PC-3 (cell line): ENCODE data around the gene ALX4. TPM values are rescaled to one million over a fixed set of nuclear protein-coding genes. Genes with fewer than 3 reads are reported as not detected.

Experiments used
- ATAC-seq: fragments of 200-7000 bp; cut with Tn5 transposase; 2 replicates; pipeline ENCODE4 v1.9.1; 2020; ENCODE audit warnings: mild to moderate bottlenecking, moderate library complexity
- BruUV-seq: library from RNA; stranded (reverse); fragments of 400-500 nt; replicated peaks from 2 replicates; lab custom pipeline; 2021; lab: Mats Ljungman, UMichigan
- CTCF ChIA-PET: fragments of 300-600 bp; sonication (Branson Sonifier 250); formaldehyde crosslinking; loops from one replicate; lab custom pipeline; 2022; ENCODE audit warnings: antibody characterized with exemption; lab: Charles Lee
- POLR2A ChIA-PET: fragments of 300-600 bp; sonication (Branson Sonifier 250); formaldehyde crosslinking; loops from one replicate; lab custom pipeline; 2022; ENCODE audit warnings: antibody characterized with exemption; ENCODE audit not compliant: unreplicated experiment; lab: Charles Lee
- DNase-seq: peaks from one replicate; pipeline ENCODE4 v3.0.0-alpha.2; 2015
- H2AFZ ChIP-seq: fragments of 300-600 bp; sonication (generic); 2 replicates; pipeline ENCODE4 v1.6.0; 2016; ENCODE audit warnings: antibody characterized with exemption, low read length
- H3F3A ChIP-seq: fragments of 300-600 bp; sonication (generic); one replicate; pipeline ENCODE4 v1.6.0; 2017; ENCODE audit warnings: antibody characterized with exemption, low read length, control low read depth, mild to moderate bottlenecking; ENCODE audit not compliant: unreplicated experiment
- H3K27ac ChIP-seq: fragments of 300-600 bp; sonication (generic); 2 replicates; pipeline ENCODE4 v1.5.1; 2016; ENCODE audit warnings: mild to moderate bottlenecking, low read length
- H3K27me3 ChIP-seq: fragments of 300-600 bp; sonication (generic); 2 replicates; pipeline ENCODE4 v1.6.1; 2016; ENCODE audit warnings: low read length, mixed read lengths
- H3K36me3 ChIP-seq: fragments of 300-600 bp; sonication (generic); 2 replicates; pipeline ENCODE4 v1.6.1; 2016; ENCODE audit warnings: low read depth, mixed run types, low read length, mixed read lengths
- H3K4me1 ChIP-seq: fragments of 300-600 bp; sonication (generic); 2 replicates; pipeline ENCODE4 v1.5.1; 2016; ENCODE audit warnings: low read length; ENCODE audit not compliant: insufficient read depth
- H3K4me2 ChIP-seq: fragments of 300-600 bp; sonication (generic); 2 replicates; pipeline ENCODE4 v1.6.0; 2016; ENCODE audit warnings: low read length
- H3K4me3 ChIP-seq: fragments of 300-600 bp; sonication (generic); 2 replicates; pipeline ENCODE4 v1.5.1; 2016; ENCODE audit warnings: mild to moderate bottlenecking, low read length, mixed read lengths
- H3K79me2 ChIP-seq: fragments of 300-600 bp; sonication (generic); 2 replicates; pipeline ENCODE4 v1.6.1; 2017; ENCODE audit warnings: low read length, mixed read lengths
- H3K9ac ChIP-seq: fragments of 300-600 bp; sonication (generic); 2 replicates; pipeline ENCODE4 v1.6.0; 2016; ENCODE audit warnings: mild to moderate bottlenecking, low read length
- H3K9me2 ChIP-seq: fragments of 300-600 bp; sonication (generic); replicated peaks from 2 replicates; pipeline ENCODE4 v1.6.1; 2016; ENCODE audit warnings: mixed run types, low read length, mixed read lengths
- H3K9me3 ChIP-seq: fragments of 300-600 bp; sonication (generic); 2 replicates; pipeline ENCODE4 v1.6.1; 2016; ENCODE audit warnings: low read length, mixed read lengths
- H4K20me1 ChIP-seq: fragments of 300-600 bp; sonication (generic); 2 replicates; pipeline ENCODE4 v1.6.1; 2016; ENCODE audit warnings: low read length, mixed read lengths
- EZH2 ChIP-seq: fragments of 300-600 bp; sonication (generic); IDR thresholded peaks from one replicate; pipeline ENCODE4 v1.6.1; 2017; ENCODE audit warnings: antibody characterized with exemption, mild to moderate bottlenecking, low read length; ENCODE audit not compliant: unreplicated experiment
- EZH2phosphoT487 ChIP-seq: fragments of 300-600 bp; sonication (generic); IDR thresholded peaks from 2 replicates; pipeline ENCODE4 v1.6.1; 2018; ENCODE audit warnings: mild to moderate bottlenecking, antibody characterized with exemption, low read length, borderline replicate concordance
- intact Hi-C: fragments of 100-400 bp; cut with micrococcal nuclease; formaldehyde crosslinking; loops from 2 replicates; pipeline ENCODE4 v1.9.0; 2023
- total RNA-seq: library from RNA; depleted of rRNA; stranded (reverse); fragments of >200 nt; gene quantifications from 2 replicates; pipeline ENCODE4 v1.2.3, GENCODE V29; 2014
- TF ChIP-seq, protein P1 (sequence below): fragments of 300-600 bp; sonication (generic); conservative IDR thresholded peaks from 2 replicates; pipeline ENCODE4 v1.5.1; 2017; ENCODE audit warnings: antibody characterized with exemption, low read depth, mild to moderate bottlenecking, low read length

Gene ALX4
- total RNA-seq, 1 experiment from 2014 or later, result not detected

DNA sequence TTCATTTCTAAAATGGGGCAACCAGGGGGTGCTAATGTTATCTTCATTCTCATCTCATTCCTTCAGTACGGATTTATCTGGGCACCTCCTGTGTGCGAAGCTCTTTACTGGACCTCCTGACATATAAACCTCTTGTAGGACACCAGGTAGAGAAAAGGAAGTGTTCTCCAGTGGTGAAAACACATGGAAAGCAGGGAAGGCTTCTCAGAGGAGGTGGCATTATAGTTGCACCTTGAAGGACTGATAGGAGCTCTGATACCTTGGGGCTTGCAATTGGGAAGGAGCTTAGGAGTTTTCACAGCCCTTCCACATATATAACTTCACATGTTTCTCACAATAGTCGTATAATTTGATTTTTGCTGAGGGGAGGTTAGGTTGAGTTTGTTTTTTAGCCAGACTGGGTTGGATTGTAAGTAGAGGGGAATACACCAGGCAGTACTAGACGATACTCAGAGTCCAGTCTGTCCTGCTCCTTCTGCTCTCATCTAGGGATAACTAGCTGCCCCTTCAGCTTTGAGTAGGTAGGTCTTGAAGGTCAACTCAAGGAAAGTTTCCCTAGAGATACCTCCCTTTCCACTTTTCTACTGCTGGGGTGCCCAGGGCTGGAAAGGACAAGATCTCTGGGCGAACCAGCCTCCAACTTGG lies 34.0 kb upstream of the ALX4 start:
- no peak for ATAC-seq
- Histone ChIP-seq H3K4me3 (no peak overlapping the region), H3K9ac (no peak overlapping the region), H3K4me2 (no peak overlapping the region), H3K79me2 (no peaks in the 10 kb centered on the region), H4K20me1 (no peaks in the 10 kb centered on the region), H2AFZ (no peak overlapping the region), H3K4me1 (no peaks in the 10 kb centered on the region), H3K36me3 (no peaks in the 10 kb centered on the region), H3K27ac (no peak overlapping the region), H3K9me2 (no peaks in the 10 kb centered on the region), H3K9me3 (no peaks in the 10 kb centered on the region), H3K27me3 (peaks cover 62% of the 10 kb centered on the region), H3F3A (no peaks in the 10 kb centered on the region)
- no peak for DNase-seq
- POLR2A ChIA-PET, result no interaction called here
- TF ChIP-seq, protein P1, sequence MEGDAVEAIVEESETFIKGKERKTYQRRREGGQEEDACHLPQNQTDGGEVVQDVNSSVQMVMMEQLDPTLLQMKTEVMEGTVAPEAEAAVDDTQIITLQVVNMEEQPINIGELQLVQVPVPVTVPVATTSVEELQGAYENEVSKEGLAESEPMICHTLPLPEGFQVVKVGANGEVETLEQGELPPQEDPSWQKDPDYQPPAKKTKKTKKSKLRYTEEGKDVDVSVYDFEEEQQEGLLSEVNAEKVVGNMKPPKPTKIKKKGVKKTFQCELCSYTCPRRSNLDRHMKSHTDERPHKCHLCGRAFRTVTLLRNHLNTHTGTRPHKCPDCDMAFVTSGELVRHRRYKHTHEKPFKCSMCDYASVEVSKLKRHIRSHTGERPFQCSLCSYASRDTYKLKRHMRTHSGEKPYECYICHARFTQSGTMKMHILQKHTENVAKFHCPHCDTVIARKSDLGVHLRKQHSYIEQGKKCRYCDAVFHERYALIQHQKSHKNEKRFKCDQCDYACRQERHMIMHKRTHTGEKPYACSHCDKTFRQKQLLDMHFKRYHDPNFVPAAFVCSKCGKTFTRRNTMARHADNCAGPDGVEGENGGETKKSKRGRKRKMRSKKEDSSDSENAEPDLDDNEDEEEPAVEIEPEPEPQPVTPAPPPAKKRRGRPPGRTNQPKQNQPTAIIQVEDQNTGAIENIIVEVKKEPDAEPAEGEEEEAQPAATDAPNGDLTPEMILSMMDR, result no peak
- intact Hi-C loops, result no loop called here
- no TSS peak for BruUV-seq
- CTCF ChIA-PET, result no interaction called here

DNA sequence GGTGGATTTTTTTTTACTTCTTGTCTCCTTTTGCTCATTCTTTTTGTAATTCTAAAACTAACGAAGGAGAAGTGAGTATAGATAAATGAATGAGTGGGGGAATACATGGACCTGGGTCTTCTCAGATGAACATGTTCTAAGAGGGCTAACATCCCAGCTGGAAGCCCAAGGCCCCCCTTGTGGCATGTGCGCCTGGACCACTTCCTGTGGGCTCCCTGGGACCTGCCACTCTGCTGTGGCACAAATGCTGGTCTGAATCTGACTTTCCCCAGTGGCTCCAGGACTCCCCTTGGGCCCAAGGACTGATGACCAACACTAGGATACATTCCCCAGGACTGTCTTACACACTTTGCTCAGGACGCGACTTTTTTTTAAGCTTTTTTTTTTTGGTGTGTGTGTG lies 32.7 kb upstream of the ALX4 start:
- no TSS peak for BruUV-seq
- H3K4me2 ChIP-seq, result no peak overlapping the region
- DNase-seq (no peak), ATAC-seq (no peak)
- intact Hi-C loops, result no loop called here
- no peaks in the 10 kb centered on the region for H3K4me1 ChIP-seq
- no peaks in the 10 kb centered on the region for H3K36me3 ChIP-seq
- no peak for TF ChIP-seq EZH2
- TF ChIP-seq, protein P1, result no peak
- no peak for TF ChIP-seq EZH2phosphoT487
- no peaks in the 10 kb centered on the region for H3F3A ChIP-seq
- no peaks in the 10 kb centered on the region for H3K79me2 ChIP-seq
- H4K20me1 ChIP-seq, result no peaks in the 10 kb centered on the region
- ChIA-PET CTCF (no interaction called here), POLR2A (no interaction called here)
- peaks cover 73% of the 10 kb centered on the region for H3K27me3 ChIP-seq
- no peak overlapping the region for H3K4me3 ChIP-seq
- no peaks in the 10 kb centered on the region for H3K9me3 ChIP-seq
- H2AFZ ChIP-seq, result no peak overlapping the region
- no peaks in the 10 kb centered on the region for H3K9me2 ChIP-seq
- no peak overlapping the region for H3K9ac ChIP-seq
- H3K27ac ChIP-seq, result no peak overlapping the region

DNA sequence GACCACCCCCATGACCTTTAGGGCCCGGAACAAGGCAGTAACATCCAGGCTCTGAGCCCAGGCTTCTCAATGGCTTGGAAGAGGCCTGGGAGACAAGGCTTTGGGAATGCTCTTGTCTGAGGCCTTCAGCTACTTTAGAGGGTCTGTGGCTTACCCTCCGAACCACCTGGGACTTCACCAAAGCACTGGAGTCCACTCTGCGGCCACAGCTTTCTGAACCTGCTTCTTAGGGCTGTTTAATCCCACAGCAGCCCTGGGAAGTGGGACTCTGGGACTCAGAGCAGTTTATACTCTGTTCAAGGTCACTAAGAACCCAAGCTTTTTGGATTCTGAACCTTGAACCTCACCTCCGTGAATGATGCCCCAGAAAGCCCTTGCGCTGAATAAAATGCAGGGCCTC lies 30.7 kb upstream of the ALX4 start:
- peaks cover 76% of the 10 kb centered on the region for H3K27me3 ChIP-seq
- H3K9me3 ChIP-seq, result no peaks in the 10 kb centered on the region
- DNase-seq (no peak), ATAC-seq (no peak)
- BruUV-seq, result no TSS peak
- H3K4me3 ChIP-seq, result no peak overlapping the region
- H3F3A ChIP-seq, result no peaks in the 10 kb centered on the region
- ChIA-PET CTCF (no interaction called here), POLR2A (no interaction called here)
- H3K9me2 ChIP-seq, result no peaks in the 10 kb centered on the region
- no peak overlapping the region for H3K27ac ChIP-seq
- intact Hi-C loops, result no loop called here
- H4K20me1 ChIP-seq, result no peaks in the 10 kb centered on the region
- H3K36me3 ChIP-seq, result no peaks in the 10 kb centered on the region
- H3K79me2 ChIP-seq, result no peaks in the 10 kb centered on the region
- no peak overlapping the region for H3K4me2 ChIP-seq
- no peak overlapping the region for H3K9ac ChIP-seq
- TF ChIP-seq EZH2, result no peak
- no peak for TF ChIP-seq EZH2phosphoT487
- TF ChIP-seq, protein P1, result no peak
- no peak overlapping the region for H2AFZ ChIP-seq
- H3K4me1 ChIP-seq, result no peaks in the 10 kb centered on the region
